NCI-H774 (cell line): Measurements from ENCODE around the gene PTGER3.

Source experiments
- DNase-seq: peaks from one replicate; lab custom pipeline; 2025; lab: John Stamatoyannopoulos, UW

PTGER3 gene

DNA sequence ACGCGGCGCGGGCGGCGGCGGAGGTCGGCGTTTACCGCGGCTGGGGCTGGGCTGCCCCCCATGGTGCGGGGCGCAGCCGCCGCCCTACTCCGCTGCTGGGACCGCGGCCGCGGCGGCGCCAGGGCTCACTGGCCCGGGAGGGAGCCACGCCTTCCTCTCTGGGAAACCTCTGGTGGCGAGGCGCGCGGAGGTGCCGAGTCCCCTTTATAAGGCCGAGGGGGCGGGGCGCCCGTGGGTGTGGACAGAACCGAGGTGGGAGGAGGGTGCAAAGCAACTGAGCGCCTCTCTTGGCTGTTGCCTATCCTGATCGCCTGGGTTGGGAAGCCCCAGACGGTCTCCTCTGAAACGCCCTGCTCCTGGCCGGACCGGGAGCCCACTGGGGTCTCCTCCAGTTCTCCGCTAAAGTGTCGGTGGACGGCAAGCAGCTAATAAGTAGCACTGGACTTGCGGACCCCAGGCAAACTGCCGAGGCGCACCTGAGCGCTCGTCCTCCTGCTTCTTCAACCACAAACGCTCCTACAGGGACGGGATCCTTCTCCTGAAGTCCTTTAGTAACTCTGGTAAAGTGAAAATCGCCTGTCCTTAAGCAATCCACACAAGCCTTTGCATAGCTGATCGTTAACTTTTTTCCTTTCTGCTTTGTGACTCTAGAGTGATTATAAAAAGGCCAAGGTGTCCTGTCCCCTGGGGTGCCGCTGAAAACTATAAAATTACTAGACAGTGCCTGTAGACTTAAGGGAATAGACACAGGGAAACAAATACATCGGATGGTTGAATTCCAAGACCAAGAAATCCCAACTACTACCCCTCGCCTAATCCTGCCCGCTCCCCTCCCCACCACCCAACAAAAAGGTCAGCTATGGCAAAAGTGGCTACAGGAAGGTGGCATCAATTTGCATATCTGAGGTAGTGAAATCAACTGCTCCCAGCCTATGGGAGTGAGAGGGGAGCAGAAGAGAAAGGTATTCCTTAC lies at the start of gene PTGER3:
Gene PTGER3, minus strand, starts transcription at position 182 of the 973 bp plus-strand sequence. CDS start 239 bp downstream, outside the sequence.
- peak; percentile 81 for DNase-seq

DNA sequence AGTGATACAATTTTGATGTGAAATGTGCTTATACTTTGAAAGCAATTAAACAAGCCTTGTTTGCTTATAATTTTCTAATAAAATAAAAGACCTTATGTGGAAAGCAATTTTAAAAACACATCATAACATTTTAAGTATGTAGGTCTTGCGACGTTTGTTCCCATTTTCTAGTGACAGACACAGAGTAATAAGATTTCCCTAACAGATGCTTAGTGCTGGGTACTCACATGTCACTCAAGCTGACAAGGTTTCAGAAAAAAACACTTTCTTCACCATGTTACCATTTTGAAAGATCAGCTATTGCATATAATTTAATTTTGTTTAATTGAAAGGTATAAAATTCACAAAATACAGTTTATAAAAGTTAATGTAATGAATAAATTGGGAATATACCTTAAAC lies 47.3 kb upstream of the PTGER3 start:
- DNase-seq = no peak

DNA sequence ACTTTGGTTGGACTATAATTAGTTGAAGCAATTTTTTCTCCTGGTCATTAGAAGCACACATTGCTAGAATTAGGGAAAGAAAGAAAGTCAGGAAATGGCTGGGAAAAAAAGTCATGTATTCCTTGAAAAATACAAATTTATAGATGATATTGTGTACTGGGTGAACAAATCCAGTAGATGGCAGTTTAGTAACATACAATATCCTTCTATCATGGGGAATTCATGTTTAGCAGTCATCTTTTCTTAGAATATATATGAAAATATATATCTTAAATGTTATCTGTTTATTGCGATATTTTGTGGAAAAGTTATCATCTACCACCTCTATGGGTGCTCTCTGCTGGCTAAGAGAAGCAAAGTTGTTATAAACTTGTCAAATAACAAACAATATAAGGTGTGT lies 46.3 kb upstream of the PTGER3 start:
- no peak for DNase-seq

DNA sequence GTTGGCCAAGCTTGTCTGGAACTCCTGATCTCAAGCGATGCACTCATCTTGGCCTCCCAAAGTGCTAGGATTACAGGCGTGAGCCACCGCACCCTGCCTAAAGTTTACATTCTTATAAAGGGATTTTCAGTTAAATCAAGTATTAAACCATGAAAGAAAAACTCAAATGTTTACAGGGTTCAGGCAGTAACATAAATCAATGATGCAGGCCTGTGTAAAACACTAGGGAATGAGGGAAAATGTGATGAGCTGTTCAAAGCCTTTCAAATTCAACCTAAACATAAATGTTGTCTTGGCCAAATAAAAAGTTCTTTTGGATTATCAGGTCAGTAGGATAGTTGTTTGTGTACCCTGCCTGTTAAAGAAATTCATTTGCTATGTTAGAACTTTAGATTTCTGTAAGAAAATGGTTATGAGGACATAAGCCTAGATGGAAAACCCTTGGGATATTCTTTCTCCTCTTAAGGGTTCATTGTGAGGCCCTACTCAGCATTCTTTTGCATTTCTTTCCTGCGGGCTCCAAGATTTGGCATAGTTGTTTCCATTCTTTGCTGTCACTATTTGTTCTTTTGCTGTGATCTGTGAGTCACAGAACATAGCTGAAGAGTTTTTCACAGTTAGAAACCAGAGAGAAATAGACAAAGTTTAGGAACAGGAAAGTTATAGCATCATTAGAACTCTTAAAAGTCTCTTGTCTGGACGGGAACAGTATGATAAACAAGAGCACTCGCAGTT lies 42.1 kb upstream of the PTGER3 start:
- DNase-seq = no peak

DNA sequence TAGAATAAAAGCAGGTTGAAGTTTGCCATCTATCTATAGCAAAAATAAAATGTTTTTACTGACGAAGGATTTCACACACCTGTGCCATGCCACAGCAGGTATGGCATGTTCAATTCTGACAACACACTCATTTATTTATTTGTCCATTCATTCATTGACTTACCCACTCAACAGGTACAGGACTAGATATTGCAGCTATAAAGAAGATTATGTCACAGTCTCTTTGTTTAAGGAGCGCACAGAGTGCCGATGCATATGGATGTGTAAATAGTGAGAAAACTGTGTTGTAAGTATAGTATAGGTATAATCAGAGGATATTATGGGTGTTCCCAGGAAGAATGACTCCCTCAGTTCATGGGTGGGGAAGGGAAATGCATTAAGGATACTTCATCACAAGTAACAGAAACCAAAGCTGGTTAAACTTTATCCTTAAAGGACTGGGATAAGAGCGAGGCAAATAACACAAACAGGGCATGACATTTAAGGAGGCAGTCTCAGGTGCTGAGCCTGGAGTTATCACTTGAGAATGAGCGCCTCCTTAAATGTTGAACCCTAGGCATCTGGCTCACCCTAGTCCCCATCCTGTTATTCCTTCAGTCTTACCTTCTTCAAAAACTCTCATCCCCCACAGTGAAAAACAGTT lies 41.1 kb upstream of the PTGER3 start:
- DNase-seq = no peak

DNA sequence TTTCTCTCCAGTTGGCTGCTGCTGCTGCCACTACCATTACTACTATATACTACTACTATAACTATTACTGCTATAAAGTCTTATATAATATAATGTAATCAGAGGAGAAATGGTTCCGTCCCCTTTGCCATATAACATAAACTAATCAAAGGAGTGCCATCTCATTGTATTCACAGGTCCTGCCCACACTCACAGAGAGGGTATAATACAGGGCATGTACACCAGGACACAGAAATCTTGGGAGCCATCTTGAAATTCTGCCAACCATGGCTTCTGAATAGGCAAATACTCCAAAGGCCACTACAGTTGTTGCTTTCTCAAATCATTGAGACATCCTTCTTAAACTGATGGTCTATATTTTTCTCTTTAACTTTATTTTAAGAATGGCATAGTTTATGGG lies 40.1 kb upstream of the PTGER3 start:
- no peak for DNase-seq

DNA sequence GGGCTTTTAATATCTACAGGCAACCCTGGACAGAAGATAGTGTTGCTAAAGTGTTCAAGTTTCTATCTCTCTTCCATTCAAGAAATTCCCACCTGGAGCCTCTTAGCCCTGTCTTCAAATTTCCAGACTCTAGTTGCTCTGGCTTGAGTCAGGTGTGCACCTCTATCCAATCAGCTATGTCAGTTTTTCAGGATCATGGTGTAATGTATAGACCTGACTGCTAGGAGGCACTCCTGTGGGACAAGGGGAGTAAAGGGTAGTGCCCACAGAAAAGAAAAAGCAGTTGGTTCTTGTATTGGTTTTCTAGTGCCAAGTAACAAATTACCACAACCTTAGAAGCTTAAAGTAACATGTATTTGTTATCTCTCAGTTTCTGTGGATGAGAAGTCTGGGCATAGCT lies 39.4 kb upstream of the PTGER3 start:
- no peak for DNase-seq

DNA sequence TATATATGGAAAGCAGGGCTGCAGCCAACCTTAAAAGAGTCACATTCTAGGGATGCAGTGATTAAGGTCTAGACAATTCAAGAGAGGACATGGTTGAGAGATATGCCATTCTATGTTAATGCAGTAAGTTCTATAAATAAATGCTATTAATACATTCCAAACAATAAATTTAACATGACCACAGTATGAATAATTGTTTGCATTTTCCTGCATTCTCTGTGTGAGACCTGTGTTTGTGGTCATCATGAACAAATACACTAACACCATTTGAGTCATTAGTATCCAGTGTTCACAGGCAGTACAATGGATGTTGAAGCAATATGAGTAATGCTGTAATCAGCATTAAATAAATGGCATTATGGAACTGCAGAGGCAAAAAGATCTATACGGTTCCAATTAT lies 38.7 kb upstream of the PTGER3 start:
- no peak for DNase-seq

DNA sequence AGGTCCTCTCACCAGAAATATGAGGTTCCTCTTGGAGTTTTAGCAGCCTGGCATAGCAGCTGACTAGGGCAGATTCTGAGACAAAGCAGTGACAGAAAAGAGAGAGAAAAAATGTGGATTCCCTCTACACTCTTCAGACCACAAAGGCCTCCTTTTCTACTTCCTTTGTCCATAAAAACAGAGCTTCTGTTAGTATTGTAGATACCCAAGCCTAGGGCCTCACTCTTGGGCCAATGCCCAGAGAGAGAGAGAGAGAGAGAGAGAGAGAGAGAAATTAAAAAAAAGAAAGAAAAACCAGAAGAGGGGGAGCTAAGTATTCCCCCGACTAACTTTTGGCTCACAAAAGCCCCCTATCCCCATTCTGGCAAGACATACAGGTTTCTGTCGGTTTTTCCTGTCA lies 35.7 kb upstream of the PTGER3 start:
- no peak for DNase-seq

DNA sequence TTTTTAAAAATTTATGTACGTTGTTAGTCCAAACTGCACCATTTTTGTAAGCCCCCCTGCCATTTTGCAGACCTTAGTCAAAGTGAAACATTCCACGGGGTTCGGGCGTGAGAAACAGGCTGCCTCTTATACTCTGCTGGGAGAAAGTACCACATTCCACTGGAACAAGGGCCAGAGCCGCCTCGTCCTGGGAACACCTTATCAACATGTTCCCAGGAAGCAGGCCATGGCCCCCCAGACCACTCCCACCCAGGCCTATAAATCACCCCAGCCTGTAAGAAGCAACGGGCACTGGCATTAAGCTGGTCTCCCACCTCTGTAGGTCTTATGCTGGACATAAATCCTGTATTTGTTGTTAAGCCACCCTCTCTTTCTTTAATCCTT lies 34.1 kb upstream of the PTGER3 start:
- DNase-seq = no peak

DNA sequence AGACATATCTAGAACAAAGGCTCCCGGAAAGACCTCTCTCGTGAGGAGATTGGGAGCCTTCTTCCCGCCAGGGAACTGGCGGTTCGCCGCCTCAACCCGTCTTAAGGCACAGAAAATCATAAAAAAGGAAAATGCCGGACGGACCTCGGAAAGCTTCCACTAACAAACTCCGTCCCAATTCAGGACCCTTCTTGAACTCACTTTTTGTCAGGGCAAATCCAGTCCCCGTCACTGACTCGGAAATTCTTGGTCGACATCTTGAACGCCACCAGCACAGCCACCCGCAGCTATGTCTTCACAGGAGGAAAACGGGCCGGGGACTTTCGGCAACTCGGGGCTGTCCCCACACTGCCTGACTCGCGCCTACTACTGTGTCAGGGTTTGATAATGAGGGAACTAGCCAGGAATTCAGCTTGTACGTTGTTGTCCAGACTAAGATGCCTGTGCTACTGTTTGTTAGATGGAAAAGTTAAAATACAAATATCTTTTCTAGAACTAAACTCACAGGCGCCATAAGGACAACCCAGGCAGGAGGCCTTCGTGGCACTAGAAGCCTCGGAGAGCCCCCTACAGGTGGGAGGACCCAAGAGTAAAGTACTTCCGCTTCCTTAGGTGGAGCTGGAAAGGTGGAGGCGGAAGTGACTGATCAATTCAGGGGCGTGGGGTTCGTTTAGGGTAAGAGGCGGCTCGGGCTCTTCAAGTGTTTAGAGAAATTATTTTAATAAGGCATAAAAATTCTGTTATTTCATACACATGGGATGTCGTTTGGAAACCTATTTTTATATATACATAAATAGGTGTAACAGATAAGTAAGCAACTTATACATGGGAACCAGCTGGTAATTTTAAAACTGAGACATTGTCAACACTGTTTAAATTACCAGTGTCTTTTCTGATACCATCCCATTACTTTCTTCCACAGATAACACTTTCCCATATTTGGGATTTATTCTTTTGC lies 33.4 kb upstream of the PTGER3 start, which contains the start of gene ZRANB2:
Gene ZRANB2, minus strand, starts transcription at position 297 of the 958 bp plus-strand sequence. Its CDS starts 40 bp downstream, at position 257.
- DNase-seq = peak; percentile 94

DNA sequence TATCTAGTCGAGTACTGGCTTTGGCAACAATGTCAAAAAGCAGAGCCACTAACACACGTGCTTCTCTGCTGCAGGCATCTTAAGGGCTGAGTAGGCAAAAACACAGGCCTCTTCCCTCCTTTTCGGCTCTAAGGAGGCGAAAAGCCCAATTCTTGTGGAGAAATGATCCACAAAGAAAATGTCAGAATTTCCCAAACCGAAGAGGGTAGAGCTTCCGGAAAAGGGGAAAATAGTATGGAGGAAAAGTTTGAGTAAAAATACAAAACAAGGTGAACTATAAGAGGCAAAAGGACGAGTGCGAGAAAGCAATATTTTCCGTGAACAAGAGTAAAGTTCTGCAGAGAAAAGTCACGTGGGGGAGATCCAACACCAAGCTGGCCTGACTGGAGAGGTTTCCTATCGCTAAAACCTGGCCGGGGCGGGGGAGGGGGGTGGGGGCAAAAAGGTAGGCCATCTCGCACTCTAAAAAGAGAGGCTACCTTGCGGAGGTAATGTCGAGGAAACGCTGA lies 32.7 kb upstream of the PTGER3 start:
- no peak for DNase-seq

DNA sequence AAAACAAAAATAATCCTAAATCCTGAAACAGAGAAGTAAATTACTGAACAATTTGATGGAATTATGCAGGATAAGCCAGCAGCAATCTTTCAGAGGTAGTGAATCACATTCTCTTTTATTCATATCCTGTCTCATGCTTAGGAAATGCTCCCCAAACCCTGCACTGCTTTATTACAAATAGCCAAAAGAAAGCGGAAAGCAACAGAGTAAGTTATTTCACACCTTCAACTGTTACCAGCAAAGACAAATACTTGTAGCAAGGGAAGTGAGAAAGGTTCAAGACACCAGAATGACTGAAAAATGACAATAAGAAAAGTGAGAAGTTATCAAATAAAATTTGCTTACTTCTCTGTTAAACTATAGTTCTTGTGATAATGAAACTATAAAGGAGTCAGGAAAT lies 27.1 kb upstream of the PTGER3 start:
- no peak for DNase-seq

DNA sequence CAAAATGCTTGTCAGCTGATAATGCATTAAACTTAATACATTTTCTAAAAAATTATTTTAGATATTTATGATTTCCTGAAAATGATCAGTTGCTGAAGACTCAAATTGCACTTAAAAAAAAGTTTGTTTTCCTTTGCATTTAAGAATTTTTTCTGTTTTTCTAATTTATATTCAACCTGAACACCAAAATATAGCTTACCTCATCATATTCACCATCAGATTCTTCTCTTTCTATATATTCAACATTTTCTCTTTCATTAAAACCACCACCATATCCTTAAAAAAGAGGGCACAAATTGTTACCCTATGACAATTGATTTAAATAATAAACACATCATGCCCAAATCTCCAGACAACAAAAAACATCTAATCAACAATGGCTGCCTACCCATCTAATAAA lies 24.7 kb upstream of the PTGER3 start:
- DNase-seq = no peak

DNA sequence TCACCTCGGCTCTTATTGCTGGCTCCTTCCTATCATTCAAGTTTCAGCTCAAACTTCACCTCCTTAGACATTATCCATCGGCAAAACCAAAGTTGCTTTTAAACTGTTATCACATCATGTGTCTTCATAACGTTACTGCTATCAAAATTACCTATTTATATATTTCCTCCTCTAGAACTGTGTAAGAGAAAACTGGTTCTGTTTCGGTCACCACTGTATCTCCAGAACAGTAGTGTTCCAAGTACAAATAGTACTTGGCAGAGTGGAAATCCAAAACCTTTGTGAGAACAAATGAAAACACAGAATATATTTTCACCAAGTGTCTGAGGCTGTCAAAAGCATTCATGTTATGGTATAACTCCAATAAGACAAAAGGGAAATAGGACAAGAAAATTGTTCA lies 24.1 kb upstream of the PTGER3 start:
- no peak for DNase-seq

DNA sequence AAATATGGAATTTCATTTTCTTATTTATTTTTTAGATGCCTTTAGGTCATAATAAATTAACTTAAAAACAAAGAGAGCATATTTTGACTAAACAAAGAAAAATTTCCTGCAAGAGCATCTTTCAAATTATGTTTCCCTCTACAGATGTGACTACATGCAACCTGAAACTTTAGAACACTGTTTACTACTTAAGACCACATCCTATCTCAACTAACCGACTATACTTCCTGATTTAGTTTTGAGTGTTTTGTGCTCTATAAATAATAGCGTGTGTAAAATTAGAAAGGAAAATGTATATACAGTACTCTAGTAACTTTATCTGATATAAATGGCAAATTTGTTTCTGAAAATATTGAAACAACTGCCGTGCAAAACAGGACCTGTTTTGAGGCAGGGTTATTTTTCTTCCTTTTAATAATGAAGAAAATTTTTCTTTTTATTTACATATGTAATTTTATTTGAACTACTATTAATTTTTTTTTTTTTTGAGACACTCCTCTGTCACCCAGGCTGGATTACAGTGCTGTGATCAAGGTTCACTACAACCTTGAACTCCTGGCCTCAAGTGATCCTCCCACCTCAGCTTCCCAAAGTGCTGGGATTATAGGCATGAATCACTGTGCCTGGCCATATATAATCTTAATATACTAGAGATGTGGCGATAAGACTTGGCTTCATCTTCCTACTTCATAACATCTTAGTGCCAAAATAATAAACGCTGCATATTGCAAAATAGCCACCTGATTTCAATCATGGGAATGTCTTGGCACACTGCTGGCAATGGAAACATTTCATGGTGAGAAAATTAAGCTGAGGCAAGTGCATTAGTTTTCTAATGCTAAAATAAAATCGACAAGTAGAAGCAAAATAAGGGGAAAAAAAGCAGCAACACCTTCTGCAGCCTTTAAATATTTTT lies 21.0 kb upstream of the PTGER3 start:
- DNase-seq = no peak

DNA sequence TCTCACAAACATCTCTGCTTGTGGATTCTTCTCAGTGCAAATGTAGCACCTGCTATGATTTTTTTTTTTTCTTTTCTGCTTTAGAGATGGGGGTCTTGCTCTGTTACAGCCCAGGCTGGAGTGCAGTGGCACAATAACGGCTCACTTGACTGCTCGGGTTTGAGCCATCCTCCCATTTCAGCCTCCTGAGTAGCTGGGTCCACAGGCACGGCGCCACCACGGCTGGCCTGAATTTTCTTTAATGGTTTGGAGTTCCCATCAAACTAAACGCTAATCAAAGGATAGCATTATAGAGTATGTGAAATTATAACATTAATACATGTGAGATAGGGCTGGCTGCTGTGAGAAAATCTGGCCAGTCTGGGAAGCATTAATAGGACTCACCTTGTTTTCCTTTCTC lies 7.2 kb upstream of the PTGER3 start:
- no peak for DNase-seq

DNA sequence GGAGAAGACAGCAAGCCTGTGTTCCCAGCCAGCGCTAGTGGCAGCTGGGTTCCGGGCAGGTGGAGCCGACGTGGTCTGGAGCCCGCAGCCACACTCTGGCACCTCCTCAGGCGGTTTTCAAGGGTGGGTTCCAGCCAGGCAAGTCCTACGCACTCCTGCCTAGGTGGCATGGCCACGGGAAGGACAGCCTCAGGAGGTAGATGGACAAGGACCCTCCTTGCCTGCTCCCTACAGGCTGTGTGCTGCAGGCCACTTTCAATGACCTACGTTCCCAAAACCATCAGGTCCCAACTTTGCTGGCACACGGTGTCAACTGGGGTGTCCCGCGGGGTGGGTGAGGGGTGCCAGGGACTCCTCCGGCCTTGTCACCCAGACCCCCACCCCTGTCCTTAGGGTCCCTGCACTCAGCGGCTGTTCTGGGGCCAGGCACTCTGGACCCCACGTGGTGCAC lies 6.7 kb upstream of the PTGER3 start:
- DNase-seq = no peak

DNA sequence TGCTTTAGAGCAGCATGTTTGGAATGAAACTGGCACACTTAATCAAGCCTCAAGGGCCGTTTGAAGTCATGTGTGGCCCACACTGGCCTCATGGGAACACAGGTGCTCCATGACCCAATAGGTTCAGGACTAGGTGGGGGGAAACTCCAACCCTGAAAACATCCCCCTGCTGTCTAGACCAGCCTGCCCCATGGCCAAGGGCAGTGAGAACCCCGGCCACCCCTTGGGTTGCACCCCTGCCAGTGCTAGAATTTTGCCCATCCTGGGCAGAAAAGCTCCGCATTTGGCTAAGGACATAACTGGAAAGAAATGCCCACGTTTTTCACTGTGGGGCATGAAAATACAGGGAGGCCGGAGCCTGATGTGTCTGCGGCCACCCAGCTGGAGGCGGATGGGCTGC lies 6.1 kb upstream of the PTGER3 start:
- DNase-seq = no peak

DNA sequence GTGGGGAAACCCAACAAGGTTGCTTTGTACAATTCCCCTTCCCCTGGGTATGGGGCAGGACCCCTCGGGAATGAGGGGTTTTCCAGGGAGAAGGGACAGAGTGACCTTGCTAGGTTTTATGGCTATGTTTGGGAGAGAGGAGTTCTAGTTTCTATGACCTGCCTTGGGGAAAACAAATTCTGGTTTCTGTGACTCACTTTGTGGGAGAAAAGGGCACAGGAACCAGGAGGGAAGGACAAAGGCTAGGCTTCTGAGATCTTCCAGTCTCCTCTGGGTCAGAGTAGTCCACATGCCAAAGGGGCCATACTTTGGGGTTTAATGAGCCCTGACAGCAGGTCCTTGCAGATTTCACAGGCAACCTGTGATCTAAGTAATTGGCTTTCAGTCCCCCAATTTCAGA lies 5.5 kb upstream of the PTGER3 start:
- no peak for DNase-seq
